ENCODE measurements around the gene SMARCB1.

Gene SMARCB1

DNA sequence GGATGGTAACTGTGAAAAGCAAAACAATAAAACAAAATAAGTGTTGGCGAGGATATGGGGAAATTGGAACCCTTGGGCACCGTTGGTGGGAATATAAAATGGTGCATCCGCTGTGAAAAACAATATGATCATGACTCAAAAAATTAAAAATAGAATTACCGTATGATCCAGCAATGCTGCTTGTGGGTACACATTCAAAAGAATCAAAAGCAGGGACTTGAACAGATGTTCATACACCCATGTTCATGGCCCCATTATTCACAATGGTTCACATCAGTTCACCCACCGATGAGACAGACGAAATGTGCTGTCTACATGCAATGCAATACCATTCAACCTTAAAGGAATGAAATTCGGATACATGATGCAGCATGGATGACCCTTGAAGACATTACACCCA is 53.3 kb downstream of the SMARCB1 start:
- H4K5ac ChIP-seq (ENCODE audit: low read length) = no peak overlapping the region

DNA sequence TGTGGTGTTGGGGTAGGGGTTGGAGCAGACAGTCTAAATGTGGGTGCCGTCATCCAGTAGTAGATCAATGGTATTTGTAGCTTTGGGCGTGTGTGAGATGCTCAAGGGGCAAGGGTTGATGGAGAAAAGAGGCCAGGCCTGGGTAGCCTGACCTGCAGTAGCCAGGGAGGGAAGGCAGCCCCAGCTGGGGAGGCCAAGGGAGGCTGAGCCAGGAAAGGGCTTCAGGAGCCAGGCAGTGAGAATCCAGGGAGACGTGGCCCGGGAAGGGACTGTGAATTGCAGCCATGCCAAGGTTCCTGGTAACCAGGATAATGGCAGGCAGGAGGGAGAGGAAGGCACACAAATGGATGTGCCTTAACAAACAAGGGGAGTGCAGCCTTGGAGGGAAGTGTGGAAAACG is 54.5 kb downstream of the SMARCB1 start:
- Histone ChIP-seq H3K4me1 (ENCODE audit: control insufficient read depth, low read depth, low read length) (peaks cover 3% of the 10 kb centered on the region), H3K9ac (ENCODE audit: low read length) (no peak overlapping the region), H2BK15ac (replicated peaks; ENCODE audit: low read depth) (no peak overlapping the region), H3K4ac (ENCODE audit: low read depth, low read length) (no peak overlapping the region), H3K27me3 (ENCODE audit: insufficient read depth, low read length, poor library complexity) (no peaks in the 10 kb centered on the region), H2AK5ac (ENCODE audit: low read length) (no peak overlapping the region), H3K23ac (ENCODE audit: low read length) (no peak overlapping the region), H4K8ac (ENCODE audit: low read depth, low read length) (no peak overlapping the region), H3K79me1 (ENCODE audit: low read length) (no peaks in the 10 kb centered on the region), H3K4me3 (ENCODE audit: low read length) (no peak overlapping the region), H3K4me2 (ENCODE audit: low read length) (no peak overlapping the region), H2BK120ac (ENCODE audit: low read depth, low read length) (no peak overlapping the region), H3K18ac (ENCODE audit: low read length) (no peak overlapping the region), H3K79me2 (ENCODE audit: control insufficient read depth, insufficient read depth, low read length) (no peaks in the 10 kb centered on the region), H3K56ac (ENCODE audit: low read length) (no peak overlapping the region), H3K27ac (ENCODE audit: low read depth, low read length) (no peak overlapping the region), H3K36me3 (ENCODE audit: control insufficient read depth, insufficient read depth, low read length) (no peaks in the 10 kb centered on the region), H4K5ac (ENCODE audit: low read length) (no peak overlapping the region), H2BK5ac (ENCODE audit: low read length) (no peak overlapping the region)
- DNase-seq = no peak
- whole genome bisulfite sequencing (ENCODE audit: extremely low coverage, insufficient coverage, low lambda C conversion rate) = no CpG with 5 or more reads among the region's 5 CpGs

More for the DNA sequence above, 53.3 kb downstream of the SMARCB1 start:
- Histone ChIP-seq H3K4ac (ENCODE audit: low read depth, low read length) (no peak overlapping the region), H3K4me1 (ENCODE audit: control insufficient read depth, low read depth, low read length) (peaks cover 3% of the 10 kb centered on the region), H3K4me3 (ENCODE audit: low read length) (no peak overlapping the region), H2BK5ac (ENCODE audit: low read length) (no peak overlapping the region), H3K79me2 (ENCODE audit: control insufficient read depth, insufficient read depth, low read length) (no peaks in the 10 kb centered on the region), H3K23ac (ENCODE audit: low read length) (no peak overlapping the region), H2BK15ac (replicated peaks; ENCODE audit: low read depth) (no peak overlapping the region), H2BK120ac (ENCODE audit: low read depth, low read length) (no peak overlapping the region), H3K27me3 (ENCODE audit: insufficient read depth, low read length, poor library complexity) (no peaks in the 10 kb centered on the region), H3K56ac (ENCODE audit: low read length) (no peak overlapping the region), H4K8ac (ENCODE audit: low read depth, low read length) (no peak overlapping the region), H2AK5ac (ENCODE audit: low read length) (no peak overlapping the region), H3K27ac (ENCODE audit: low read depth, low read length) (no peak overlapping the region), H3K9ac (ENCODE audit: low read length) (no peak overlapping the region), H3K18ac (ENCODE audit: low read length) (no peak overlapping the region), H3K36me3 (ENCODE audit: control insufficient read depth, insufficient read depth, low read length) (peaks cover 2% of the 10 kb centered on the region), H3K4me2 (ENCODE audit: low read length) (no peak overlapping the region), H3K79me1 (ENCODE audit: low read length) (no peaks in the 10 kb centered on the region)
- no CpG with 5 or more reads among the region's 7 CpGs for WGBS (ENCODE audit: extremely low coverage, insufficient coverage, low lambda C conversion rate)
- DNase-seq = no peak

DNA sequence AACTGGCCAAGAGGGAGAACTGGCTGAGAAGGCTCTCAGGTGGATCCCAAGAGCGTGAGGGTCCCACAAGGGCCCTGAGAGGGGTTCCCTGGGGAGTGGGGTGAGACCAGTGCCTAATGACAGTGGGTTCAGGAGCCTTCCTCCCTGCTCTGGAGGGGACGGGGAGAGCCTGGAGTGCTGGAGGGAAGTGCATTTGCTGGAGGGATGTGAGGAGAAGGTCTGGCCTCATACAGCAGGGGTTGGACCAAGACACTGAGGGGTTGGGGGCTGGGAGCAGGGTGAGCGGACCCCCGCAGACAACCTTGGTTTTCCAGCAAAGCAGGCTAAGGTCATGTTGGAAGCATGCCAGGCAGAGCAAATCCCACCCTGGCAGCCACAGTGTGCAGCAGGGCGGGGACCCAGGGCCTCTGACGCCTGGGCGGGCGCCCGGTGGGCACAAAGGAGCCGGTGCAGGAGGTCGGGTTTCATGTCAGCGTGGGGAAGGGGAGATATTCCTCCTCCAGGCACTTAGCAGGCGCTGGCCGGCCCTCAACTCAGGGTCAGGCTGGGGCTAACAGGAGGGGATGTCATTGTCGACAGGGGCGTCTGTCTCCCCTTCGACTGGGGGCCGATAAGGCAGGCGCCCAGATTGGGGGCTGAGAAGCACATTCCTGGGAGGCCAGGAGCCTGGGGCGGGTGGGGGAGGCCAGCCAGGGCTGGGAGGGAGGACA is 55.1 kb downstream of the SMARCB1 start:
- Histone ChIP-seq H3K23ac (ENCODE audit: low read length) (no peak overlapping the region), H3K56ac (ENCODE audit: low read length) (no peak overlapping the region), H3K4me3 (ENCODE audit: low read length) (no peak overlapping the region), H3K27ac (ENCODE audit: low read depth, low read length) (no peak overlapping the region), H3K79me1 (ENCODE audit: low read length) (no peaks in the 10 kb centered on the region), H4K8ac (ENCODE audit: low read depth, low read length) (no peak overlapping the region), H3K79me2 (ENCODE audit: control insufficient read depth, insufficient read depth, low read length) (no peaks in the 10 kb centered on the region), H3K4me1 (ENCODE audit: control insufficient read depth, low read depth, low read length) (peaks cover 3% of the 10 kb centered on the region), H2BK15ac (replicated peaks; ENCODE audit: low read depth) (no peak overlapping the region), H2AK5ac (ENCODE audit: low read length) (no peak overlapping the region), H3K27me3 (ENCODE audit: insufficient read depth, low read length, poor library complexity) (no peaks in the 10 kb centered on the region), H3K4me2 (ENCODE audit: low read length) (no peak overlapping the region), H4K5ac (ENCODE audit: low read length) (no peak overlapping the region), H3K18ac (ENCODE audit: low read length) (no peak overlapping the region), H3K9ac (ENCODE audit: low read length) (no peak overlapping the region), H2BK5ac (ENCODE audit: low read length) (no peak overlapping the region), H3K36me3 (ENCODE audit: control insufficient read depth, insufficient read depth, low read length) (no peaks in the 10 kb centered on the region), H2BK120ac (ENCODE audit: low read depth, low read length) (no peak overlapping the region), H3K4ac (ENCODE audit: low read depth, low read length) (no peak overlapping the region)
- DNase-seq = no peak
- no CpG with 5 or more reads among the region's 20 CpGs for WGBS (ENCODE audit: extremely low coverage, insufficient coverage, low lambda C conversion rate)

- no peak overlapping the region for H3K4me3 ChIP-seq (ENCODE audit: low read length)
- no peak overlapping the region for H3K27ac ChIP-seq (ENCODE audit: low read depth, low read length)
- no peak overlapping the region for H3K4ac ChIP-seq (ENCODE audit: low read depth, low read length)
- no peak overlapping the region for H4K8ac ChIP-seq (ENCODE audit: low read depth, low read length)
- H3K4me2 ChIP-seq (ENCODE audit: low read length) = no peak overlapping the region
- H3K9ac ChIP-seq (ENCODE audit: low read length) = no peak overlapping the region
- H3K36me3 ChIP-seq (ENCODE audit: control insufficient read depth, insufficient read depth, low read length) = no peaks in the 10 kb centered on the region
- H3K18ac ChIP-seq (ENCODE audit: low read length) = no peak overlapping the region
- no peak overlapping the region for H2AK5ac ChIP-seq (ENCODE audit: low read length)
- H3K4me1 ChIP-seq (ENCODE audit: control insufficient read depth, low read depth, low read length) = peaks cover 3% of the 10 kb centered on the region
- no peak overlapping the region for H3K23ac ChIP-seq (ENCODE audit: low read length)
- no peaks in the 10 kb centered on the region for H3K79me1 ChIP-seq (ENCODE audit: low read length)
- no peak overlapping the region for H3K56ac ChIP-seq (ENCODE audit: low read length)
- no peak overlapping the region for H2BK5ac ChIP-seq (ENCODE audit: low read length)
- no peaks in the 10 kb centered on the region for H3K27me3 ChIP-seq (ENCODE audit: insufficient read depth, low read length, poor library complexity)
- DNase-seq = no peak
- H3K79me2 ChIP-seq (ENCODE audit: control insufficient read depth, insufficient read depth, low read length) = no peaks in the 10 kb centered on the region
- no CpG with 5 or more reads among the region's 4 CpGs for WGBS (ENCODE audit: extremely low coverage, insufficient coverage, low lambda C conversion rate)
- H2BK15ac ChIP-seq (replicated peaks; ENCODE audit: low read depth) = no peak overlapping the region
- no peak overlapping the region for H2BK120ac ChIP-seq (ENCODE audit: low read depth, low read length)
- no peak overlapping the region for H4K5ac ChIP-seq (ENCODE audit: low read length)
Observed at GRCh38 chr22:23842599-23842998, 55.8 kb downstream of the SMARCB1 start.

DNA sequence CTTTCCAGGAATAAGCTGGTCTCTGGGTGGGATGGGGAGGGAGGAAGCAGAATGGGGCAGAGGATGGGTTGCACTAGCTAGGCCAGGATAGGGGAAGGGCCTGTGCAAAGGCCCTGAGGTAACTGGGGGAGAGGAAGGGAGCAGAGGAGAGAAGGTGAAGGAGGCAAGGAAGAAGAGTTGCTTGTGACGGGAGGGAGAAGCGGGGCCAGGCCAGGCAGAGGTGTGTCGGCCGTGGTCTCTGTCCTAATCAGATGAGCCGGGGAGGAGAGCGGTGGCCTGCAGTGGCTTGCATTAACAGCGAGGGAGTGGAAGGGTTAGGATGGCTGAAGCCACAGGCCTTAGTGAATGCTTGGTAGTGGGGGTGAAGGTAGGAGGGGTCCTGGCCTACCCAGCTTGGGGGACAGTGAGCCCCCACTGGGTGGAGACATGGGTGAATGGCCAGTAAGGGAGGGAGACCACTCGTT is 58.0 kb downstream of the SMARCB1 start:
- no CpG with 5 or more reads among the region's 8 CpGs for WGBS (ENCODE audit: extremely low coverage, insufficient coverage, low lambda C conversion rate)
- Histone ChIP-seq H3K9ac (ENCODE audit: low read length) (no peak overlapping the region), H2BK120ac (ENCODE audit: low read depth, low read length) (no peak overlapping the region), H2BK15ac (replicated peaks; ENCODE audit: low read depth) (no peak overlapping the region), H3K4me2 (ENCODE audit: low read length) (no peak overlapping the region), H2AK5ac (ENCODE audit: low read length) (no peak overlapping the region), H3K79me1 (ENCODE audit: low read length) (no peaks in the 10 kb centered on the region), H3K27ac (ENCODE audit: low read depth, low read length) (no peak overlapping the region), H3K4ac (ENCODE audit: low read depth, low read length) (no peak overlapping the region), H3K27me3 (ENCODE audit: insufficient read depth, low read length, poor library complexity) (no peaks in the 10 kb centered on the region), H3K18ac (ENCODE audit: low read length) (no peak overlapping the region), H3K4me1 (ENCODE audit: control insufficient read depth, low read depth, low read length) (peaks cover 2% of the 10 kb centered on the region), H3K4me3 (ENCODE audit: low read length) (no peak overlapping the region), H3K79me2 (ENCODE audit: control insufficient read depth, insufficient read depth, low read length) (no peaks in the 10 kb centered on the region), H3K36me3 (ENCODE audit: control insufficient read depth, insufficient read depth, low read length) (no peaks in the 10 kb centered on the region), H4K5ac (ENCODE audit: low read length) (no peak overlapping the region), H4K8ac (ENCODE audit: low read depth, low read length) (no peak overlapping the region), H2BK5ac (ENCODE audit: low read length) (no peak overlapping the region), H3K56ac (ENCODE audit: low read length) (no peak overlapping the region), H3K23ac (ENCODE audit: low read length) (no peak overlapping the region)
- no peak for DNase-seq
